GM15510 (cell line): ENCODE results near the gene MAGI1.

ENCODE experiments used
- POLR2A ChIP-seq: IDR thresholded peaks from 3 replicates; pipeline ENCODE4 v1.6.1; 2011; ENCODE audit warnings: borderline replicate concordance; ENCODE audit not compliant: insufficient read length; ENCODE audit errors: extremely low read depth

Gene MAGI1

DNA sequence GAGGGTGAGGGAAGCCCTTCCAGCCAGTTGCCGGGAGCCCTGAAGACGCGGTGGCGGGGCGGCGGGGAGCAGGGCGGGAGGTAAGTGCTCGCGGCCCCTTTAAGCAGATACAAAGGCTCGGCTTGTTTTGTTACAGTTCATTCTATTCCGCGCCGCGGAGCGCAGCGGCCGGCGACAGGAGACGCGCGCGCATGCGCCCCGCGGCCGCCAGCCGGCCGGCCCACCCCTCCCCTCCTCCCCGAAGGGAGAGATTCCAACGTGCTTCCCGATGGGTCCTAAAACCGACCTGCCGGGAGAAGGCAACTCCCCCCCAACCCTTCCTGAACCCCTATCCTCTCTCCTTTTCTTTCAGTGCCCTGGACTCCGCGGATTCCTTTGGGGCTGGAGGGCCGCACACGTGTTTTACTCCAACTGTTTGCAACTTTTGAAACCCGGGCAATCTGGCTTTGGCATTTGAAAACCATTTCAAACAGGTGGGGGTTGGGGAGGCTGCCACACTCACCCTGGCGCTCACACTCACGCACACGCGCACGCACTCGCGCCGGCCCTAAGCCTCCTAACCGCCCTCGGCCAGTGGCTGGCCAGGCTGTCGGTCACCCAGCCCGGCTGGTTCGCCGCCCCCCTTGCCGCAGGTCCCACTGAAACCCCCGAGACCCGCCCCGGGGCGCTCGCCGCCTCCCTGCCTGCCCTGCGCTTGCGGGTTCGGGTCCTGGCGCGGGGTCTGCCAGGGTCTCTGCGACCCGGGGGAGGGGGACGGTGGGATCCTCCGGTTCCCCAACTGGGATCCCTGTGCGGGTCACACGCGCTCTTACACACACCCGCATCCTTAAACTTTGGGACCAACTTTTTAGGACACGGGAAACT, at the start of gene MAGI1:
MAGI1 (minus strand) TSS at position 193 of the 864 bp plus-strand sequence. CDS start 610 bp downstream, outside the sequence.
- no peak for TF ChIP-seq POLR2A

DNA sequence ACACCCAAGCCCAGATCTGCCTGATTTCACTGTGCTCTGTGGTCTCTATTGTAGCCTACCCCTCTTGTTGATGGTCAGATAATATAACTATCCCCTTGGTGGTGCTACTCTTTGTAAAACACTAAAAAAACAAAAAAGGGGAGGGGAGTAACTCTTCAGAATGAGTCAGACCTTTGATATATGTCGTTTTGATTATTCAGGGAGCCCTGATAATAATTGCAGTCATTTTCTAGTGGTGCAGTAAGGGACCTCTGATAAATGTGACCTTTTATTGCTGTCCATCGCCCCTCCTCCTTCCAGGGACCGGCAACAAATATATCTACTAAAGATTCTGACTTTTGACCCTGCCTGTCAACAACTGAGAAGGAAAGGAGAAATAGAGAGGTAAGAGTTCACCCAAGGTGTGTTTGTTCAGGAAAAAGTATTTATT, 45.1 kb upstream of the MAGI1 start:
- no peak for TF ChIP-seq POLR2A

DNA sequence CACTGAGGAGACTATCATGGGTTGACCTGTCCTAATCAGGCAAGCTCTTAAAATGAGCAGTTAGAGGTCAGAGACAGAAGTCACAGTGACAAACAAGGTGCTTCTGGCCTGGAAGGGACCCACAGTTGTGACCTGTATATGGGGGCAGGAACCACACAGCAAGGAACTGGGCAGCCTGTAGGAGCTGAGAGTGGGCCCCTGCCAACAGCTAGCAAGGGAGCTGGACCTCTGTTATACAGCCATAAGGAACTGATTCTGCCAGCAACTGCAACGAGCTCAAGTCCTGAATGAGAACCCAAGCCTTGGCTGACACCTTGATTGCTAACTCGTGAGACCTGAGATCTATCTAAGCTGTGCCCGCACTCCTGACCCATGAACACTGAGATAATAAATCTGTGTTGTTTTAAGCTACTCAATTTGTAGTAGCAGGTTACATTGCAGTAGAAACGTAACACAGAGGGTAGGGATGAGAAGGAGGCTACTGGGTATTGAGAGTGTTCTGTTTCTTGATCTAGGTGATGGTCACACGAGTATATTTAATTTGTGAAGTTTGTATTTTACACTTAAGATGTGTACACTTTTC, 44.5 kb upstream of the MAGI1 start:
- no peak for TF ChIP-seq POLR2A

DNA sequence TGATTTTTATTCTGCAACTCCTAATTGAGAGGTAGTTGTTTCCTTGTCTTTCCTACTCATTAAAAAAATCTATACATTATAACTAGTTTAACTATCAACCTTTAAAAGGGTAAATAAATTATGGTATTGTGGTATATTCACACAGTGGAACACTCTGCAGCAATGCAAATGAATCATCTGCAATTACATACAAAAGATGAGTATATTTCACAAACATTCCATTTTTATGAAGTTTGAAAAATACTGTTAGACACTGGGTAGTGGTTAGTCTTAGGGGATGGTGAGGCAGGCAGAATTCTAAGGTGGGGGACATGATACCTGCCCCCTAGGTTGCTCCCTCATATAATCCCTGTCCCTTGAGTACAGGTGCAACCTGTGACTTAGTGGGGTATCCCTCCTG, 44.0 kb upstream of the MAGI1 start:
- no peak for TF ChIP-seq POLR2A

DNA sequence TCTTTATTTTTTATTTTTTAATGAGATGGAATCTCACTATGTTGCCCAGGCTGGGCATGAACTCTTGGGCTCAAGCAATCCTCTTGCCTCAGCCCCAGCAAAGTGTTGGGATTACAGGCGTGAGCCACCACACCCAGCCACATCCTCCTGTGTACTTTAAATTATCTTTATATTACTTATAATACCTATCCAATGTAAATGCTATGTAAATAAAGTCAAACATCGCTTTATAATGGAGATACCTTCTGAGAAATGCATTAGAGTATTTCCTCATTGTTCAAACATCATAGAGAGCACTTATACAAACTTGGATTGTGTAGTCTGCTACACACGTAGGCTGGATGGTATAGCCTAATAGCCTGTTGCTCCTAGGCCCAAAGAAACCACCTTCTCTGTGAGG, 41.4 kb upstream of the MAGI1 start:
- TF ChIP-seq POLR2A = no peak

DNA sequence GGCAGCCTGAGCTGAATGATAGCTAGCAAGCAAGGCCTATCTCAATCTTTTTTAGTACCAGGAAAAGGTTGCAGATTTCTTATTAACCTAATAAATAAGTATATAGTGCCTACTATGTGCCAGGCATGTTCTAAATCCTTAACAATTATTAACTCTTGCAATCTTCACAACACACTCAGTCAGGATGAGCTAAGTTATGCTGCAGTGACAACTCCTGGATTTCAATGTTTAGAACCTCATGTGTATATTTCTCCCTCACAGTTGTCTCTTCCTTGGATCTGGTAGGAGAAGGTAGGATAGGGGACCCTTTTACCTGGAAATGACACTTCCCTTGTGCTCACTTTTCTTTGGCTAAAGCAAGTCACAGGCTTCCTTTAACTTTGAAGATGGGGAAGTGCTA, 39.3 kb upstream of the MAGI1 start:
- TF ChIP-seq POLR2A = no peak

DNA sequence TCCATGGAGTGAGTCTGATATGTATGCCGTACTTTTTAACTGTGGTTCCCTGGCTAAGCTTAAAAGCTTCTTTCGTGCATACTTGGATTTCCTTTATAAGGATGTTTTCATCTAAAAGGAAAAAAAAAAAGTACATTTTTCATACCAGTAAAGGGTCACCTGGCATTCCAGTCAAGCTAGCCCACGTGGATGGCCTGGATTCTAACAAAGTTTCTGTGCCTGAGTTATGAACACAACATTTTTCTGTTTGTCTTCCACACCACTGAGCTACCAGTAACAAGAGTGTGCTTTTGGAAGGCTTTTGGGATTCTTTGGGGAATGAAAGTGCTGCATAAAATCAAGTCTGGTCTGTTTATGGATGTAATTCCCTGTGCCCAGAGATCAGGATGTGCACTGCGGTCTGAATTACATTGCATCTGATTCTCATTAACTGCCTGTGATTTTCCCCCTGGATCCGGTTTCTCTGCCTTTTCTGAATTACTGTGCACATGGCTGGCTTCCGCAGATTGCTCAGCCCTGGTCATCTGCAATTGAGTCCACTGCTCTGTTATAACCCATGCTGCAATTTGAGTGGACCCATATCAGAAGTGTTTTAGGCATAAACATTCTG, 38.2 kb upstream of the MAGI1 start:
- TF ChIP-seq POLR2A = no peak

DNA sequence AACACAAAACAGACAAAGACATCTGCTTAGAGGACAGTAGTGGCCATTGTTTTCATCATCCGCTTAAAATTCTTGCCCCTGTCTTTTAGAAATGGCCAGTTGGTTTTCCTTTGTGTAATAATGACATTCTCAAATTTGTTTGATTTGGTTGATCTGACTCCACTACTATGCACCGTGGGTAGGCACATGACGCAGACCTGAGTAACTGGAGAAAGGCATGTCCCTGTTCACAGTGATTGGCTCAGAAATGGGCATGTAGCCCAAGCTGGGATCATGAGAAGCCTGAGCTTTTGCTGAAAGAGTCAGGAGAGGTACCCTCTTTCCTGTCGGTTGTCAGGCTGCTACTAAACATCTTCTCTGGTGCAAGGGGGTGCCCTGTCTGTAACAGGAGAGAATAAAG, 36.6 kb upstream of the MAGI1 start:
- TF ChIP-seq POLR2A = no peak

DNA sequence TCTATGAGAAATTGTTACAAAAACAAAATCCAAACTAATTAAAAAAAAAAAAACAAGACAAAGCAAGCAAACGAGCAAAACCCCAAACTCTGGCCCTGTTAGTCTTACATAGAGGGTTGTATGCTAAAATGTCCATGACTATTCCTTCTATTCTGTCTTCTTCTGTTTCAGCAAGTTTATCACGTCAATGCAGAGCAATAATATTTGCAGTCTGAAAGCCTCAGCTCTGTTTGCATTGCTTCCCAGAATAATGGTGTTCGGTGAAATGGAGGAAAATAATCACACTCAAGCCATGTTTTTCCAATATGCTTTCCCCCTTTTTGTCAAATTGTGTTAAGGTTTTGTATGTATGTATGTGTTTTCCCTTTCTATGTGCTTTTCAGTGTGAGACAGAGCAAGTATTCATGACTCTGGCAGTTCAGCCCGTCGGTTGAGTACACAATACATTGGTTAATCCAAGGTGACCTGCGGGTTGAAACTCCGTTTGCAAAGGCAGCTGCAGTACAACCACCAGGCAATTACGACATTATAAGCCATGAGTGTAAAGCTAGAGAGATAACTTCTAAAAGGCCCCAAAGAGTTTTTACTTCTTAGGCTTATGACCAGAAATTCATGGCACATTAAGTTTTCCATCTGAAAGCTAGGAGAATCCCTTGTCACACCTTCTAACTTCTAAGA, 34.9 kb upstream of the MAGI1 start:
- TF ChIP-seq POLR2A = no peak

DNA sequence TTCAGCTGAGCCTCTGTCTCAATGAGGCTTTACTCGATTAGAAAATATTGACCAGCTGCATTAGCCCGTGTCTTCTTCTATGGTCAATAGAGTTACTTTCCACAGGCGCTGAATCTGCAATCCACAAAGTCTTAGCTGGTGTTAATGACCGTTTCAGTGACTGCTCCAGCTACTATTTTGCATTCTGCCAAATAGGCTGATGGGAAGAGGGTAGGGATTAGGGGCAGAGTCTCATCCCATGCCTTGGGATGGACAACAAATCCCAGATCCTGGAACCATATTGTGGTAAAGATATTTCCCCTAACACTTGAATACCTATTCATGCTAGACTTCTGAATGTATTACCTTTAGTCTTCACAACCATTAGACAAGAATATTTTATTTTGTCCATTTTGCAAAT, 29.5 kb upstream of the MAGI1 start:
- no peak for TF ChIP-seq POLR2A

DNA sequence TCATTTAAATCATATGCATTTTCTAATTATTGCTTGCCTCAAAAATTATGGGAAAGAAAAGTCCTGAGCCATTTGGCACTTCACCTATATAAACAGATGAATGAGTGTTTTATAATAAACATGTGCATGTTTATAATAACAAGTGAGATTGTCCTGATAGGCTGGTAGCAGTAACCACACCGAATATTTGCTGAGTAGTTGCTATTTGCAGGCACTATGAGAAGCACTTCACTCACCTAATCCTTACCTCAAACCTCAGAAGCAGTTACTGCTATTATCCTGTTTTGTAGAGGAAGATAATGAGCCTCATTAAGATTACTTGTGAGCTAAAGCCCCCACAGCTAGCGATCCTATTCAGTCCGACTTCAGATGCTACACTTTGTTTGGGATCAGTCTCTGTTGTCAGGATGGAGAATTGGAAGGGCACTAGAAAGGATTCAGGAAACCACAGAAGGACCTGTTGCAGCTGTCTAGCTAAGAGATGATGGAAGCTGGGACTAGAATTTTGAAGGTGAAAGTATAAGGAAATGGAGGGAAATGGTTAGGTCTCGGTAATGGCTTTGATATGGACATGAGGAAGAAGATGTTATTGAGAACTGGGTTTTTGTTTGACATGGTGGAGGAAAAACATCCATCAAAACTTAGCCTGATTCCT, 28.4 kb upstream of the MAGI1 start:
- TF ChIP-seq POLR2A = no peak

DNA sequence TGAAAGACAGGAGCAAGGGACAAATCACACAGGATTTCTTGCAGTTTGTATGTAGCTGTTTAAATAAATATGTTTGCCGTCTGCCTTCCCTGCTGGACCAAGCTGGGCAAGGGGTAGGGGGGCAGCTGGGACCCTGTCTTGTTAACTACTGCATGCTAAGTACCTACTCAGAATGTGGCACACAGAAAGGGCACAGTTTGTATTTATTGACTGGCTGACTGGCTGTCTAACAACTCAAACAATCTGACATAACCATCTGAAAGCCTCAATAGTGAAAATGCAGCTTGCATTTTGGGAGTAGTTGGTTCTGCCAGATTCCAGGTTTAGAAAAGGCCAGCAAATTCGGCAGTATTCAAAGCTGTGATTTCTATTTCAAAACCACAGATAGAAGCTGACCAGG, 16.6 kb upstream of the MAGI1 start:
- TF ChIP-seq POLR2A = no peak

DNA sequence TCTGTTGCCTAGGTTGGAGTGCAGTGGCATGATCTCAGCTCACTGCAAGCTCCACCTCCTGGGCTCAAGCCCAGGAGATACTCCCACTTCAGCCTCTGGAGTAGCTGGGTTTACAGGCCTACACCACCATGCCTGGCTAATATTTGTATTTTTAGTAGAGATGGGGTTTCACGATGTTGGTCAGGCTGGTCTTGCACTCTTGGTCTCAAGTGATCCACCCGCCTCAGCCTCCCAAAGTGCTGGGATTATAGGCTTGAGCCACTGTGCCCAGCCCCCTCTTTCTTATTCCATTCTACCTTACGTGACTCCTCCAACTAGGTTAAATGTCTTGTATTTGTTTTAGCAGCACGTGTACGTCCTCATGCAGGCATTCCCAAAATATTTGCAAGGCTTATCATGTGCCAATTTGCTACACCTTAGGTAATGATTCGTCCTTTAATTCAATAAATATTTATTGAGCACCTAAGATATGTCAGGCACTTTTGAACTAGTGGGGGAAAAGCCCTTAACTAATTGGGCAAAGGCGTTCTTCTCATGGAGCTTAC, 14.9 kb upstream of the MAGI1 start:
- TF ChIP-seq POLR2A = no peak
